ENCODE measurements around the gene DACH1.
"Not testable (repeated sequence)": the region's sequence is repeated elsewhere in the genome, so short reads cannot be mapped to it uniquely, and the experiment has no call there.

The DACH1 gene

DNA sequence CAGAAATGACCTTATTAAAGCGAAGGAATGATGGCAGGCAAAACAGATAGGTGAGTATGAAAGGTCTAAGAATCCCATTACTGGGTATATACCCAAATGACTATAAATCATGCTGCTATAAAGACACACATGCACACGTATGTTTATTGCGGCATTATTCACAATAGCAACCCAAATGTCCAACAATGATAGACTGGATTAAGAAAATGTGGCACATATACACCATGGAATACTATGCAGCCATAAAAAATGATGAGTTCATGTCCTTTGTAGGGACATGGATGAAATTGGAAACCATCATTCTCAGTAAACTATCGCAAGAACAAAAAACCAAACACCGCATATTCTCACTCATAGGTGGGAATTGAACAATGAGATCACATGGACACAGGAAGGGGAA, 29.4 kb downstream of the DACH1 start:
- H3K36me3 ChIP-seq (replicated peaks); H3K4me3 ChIP-seq; in situ Hi-C loops (cut with MboI; ENCODE audit: low sequenced_read_pairs); DNase-seq (ENCODE audit: low spot score in 2 of 2); H3K27me3 ChIP-seq (ENCODE audit: low read depth); H3K9me3 ChIP-seq: not testable (repeated sequence)
- H3K4me1 ChIP-seq = peaks cover 12% of the 10 kb centered on the region

DNA sequence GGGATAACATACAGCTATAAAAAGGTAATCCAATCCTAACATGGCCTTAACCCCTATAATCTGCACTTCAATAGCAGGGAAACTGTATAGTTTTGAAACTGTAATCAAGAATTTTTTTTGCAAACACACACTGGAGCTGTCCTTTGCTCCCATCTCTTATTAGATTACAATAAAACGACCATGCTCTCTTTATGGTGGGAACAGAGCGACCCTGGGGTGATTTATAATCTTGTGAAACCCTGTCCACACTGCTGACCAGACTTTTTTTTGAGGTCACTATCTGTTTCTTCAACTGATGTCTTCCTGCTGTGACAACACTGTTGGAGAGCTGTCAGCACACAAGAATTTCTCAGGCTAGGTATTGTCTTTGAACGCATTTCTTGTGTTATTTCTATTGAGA, 35.3 kb downstream of the DACH1 start:
- Histone ChIP-seq H3K27me3 (ENCODE audit: low read depth) (no peaks in the 10 kb centered on the region), H3K9me3 (no peaks in the 10 kb centered on the region), H3K36me3 (replicated peaks) (no peaks in the 10 kb centered on the region), H3K4me1 (peaks cover 53% of the 10 kb centered on the region), H3K4me3 (no peak overlapping the region)
- DNase-seq (ENCODE audit: low spot score in 2 of 2) = peak; percentile 23 to 53
- in situ Hi-C loops (cut with MboI; ENCODE audit: low sequenced_read_pairs) = no loop called here

GRCh38 chr13:71830736-71831135, 36.3 kb downstream of the DACH1 start:
- no peaks in the 10 kb centered on the region for H3K9me3 ChIP-seq
- no peak for DNase-seq (ENCODE audit: low spot score in 2 of 2)

DNA sequence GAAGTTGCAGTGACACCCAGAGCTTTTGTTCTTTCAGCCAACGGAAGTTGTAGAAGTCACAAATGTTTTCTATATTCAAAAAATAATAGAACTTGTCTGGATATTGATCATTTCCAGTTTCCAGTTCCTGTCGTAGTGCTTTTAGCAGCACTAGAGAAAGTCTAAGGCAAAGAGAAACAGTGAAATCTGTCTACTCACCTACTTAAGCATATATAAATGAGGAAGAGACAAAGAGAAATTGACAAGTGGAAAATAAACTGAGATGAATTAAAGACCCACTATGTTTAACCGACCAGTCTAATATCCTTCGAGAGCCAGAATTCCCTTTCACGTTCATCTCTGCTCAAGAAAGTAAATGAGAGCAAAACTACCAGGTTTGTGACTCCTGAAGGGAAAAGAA, 36.7 kb downstream of the DACH1 start:
- no peak for DNase-seq (ENCODE audit: low spot score in 2 of 2)
- no peaks in the 10 kb centered on the region for H3K27me3 ChIP-seq (ENCODE audit: low read depth)
- no peak overlapping the region for H3K4me3 ChIP-seq
- H3K36me3 ChIP-seq (replicated peaks) = no peaks in the 10 kb centered on the region
- in situ Hi-C loops (cut with MboI; ENCODE audit: low sequenced_read_pairs) = no loop called here
- H3K9me3 ChIP-seq = no peaks in the 10 kb centered on the region
- peaks cover 53% of the 10 kb centered on the region for H3K4me1 ChIP-seq

More at GRCh38 chr13:71830736-71831135, 36.3 kb downstream of the DACH1 start:
- H3K27me3 ChIP-seq (ENCODE audit: low read depth) = no peaks in the 10 kb centered on the region
- H3K4me1 ChIP-seq = peaks cover 53% of the 10 kb centered on the region
- H3K4me3 ChIP-seq = no peak overlapping the region
- in situ Hi-C loops (cut with MboI; ENCODE audit: low sequenced_read_pairs) = no loop called here
- no peaks in the 10 kb centered on the region for H3K36me3 ChIP-seq (replicated peaks)

GRCh38 chr13:71829547-71829946, 37.5 kb downstream of the DACH1 start:
- in situ Hi-C loops (cut with MboI; ENCODE audit: low sequenced_read_pairs) = no loop called here
- peaks cover 53% of the 10 kb centered on the region for H3K4me1 ChIP-seq
- H3K4me3 ChIP-seq = no peak overlapping the region
- no peaks in the 10 kb centered on the region for H3K27me3 ChIP-seq (ENCODE audit: low read depth)
- no peaks in the 10 kb centered on the region for H3K9me3 ChIP-seq
- peak in 1 of 2 experiments; percentile 22 for DNase-seq (ENCODE audit: low spot score in 2 of 2)
- no peaks in the 10 kb centered on the region for H3K36me3 ChIP-seq (replicated peaks)

DNA sequence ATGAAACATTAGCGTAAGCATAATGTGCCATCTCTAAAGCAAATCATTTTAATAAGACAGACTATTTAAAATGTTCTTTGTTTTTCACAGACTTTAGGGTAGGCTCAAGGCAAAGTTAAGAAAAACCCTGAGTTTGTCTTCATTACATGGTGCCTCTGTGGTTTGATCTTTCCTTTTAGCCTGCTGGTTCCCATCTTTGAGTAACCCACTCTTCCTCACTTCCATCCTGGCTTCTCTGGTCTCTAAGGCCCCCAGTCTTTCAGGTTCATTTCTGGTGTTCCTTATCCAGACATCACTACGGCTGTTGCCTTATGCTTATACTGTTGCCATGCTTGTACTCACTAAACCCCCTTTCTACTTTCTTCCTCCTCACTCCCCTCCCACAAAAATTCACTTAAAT, 38.4 kb downstream of the DACH1 start:
- Histone ChIP-seq H3K27me3 (ENCODE audit: low read depth) (no peaks in the 10 kb centered on the region), H3K36me3 (replicated peaks) (no peaks in the 10 kb centered on the region), H3K4me1 (peaks cover 53% of the 10 kb centered on the region), H3K9me3 (no peaks in the 10 kb centered on the region), H3K4me3 (no peak overlapping the region)
- peak in 1 of 2 experiments; percentile 15 for DNase-seq (ENCODE audit: low spot score in 2 of 2)
- in situ Hi-C loops (cut with MboI; ENCODE audit: low sequenced_read_pairs) = no loop called here

DNA sequence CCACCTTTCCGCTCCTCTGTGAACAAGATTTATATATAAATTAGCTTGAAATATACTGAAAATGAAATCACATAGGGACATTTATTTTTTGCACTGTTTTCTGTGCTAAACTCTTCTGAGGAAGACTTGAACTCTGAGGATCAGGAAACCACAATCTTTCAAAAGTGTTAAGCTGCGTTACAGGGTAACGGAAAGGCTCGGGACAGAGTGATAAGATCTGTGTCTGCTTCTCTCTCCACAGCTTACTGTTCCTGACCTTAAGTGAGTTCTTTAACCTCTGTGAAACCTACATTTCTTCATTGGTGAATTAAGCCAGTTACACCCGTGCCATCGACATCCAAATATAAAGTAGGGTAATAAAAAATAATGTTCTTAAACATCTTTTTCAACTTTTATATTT, 38.9 kb downstream of the DACH1 start:
- peak in 1 of 2 experiments; percentile 47 for DNase-seq (ENCODE audit: low spot score in 2 of 2)
- Histone ChIP-seq H3K9me3 (no peaks in the 10 kb centered on the region), H3K4me1 (peaks cover 53% of the 10 kb centered on the region), H3K27me3 (ENCODE audit: low read depth) (no peaks in the 10 kb centered on the region), H3K36me3 (replicated peaks) (no peaks in the 10 kb centered on the region), H3K4me3 (no peak overlapping the region)
- in situ Hi-C loops (cut with MboI; ENCODE audit: low sequenced_read_pairs) = no loop called here

DNA sequence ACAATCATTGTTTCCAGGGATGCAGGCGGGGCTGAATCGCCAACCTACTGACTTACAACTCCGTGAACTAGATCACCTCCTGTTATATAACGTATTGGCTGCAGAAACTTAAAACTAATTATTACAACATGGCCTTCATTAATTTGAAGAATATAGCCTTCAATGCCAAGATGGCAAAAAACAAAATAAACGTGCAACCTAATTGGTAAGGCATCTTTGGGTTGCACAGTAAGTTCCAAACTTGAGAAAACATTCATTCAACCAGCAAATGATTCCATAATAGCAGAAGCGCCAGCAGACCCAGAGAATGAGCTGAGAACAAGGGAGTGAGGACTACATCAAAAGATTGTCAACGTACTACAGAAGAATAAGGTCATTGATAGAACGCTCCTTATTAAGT, 39.8 kb downstream of the DACH1 start:
- Histone ChIP-seq H3K27me3 (ENCODE audit: low read depth) (no peaks in the 10 kb centered on the region), H3K9me3 (no peaks in the 10 kb centered on the region), H3K4me3 (no peak overlapping the region), H3K36me3 (replicated peaks) (no peaks in the 10 kb centered on the region), H3K4me1 (peaks cover 50% of the 10 kb centered on the region)
- no peak for DNase-seq (ENCODE audit: low spot score in 2 of 2)
- in situ Hi-C loops (cut with MboI; ENCODE audit: low sequenced_read_pairs) = no loop called here

DNA sequence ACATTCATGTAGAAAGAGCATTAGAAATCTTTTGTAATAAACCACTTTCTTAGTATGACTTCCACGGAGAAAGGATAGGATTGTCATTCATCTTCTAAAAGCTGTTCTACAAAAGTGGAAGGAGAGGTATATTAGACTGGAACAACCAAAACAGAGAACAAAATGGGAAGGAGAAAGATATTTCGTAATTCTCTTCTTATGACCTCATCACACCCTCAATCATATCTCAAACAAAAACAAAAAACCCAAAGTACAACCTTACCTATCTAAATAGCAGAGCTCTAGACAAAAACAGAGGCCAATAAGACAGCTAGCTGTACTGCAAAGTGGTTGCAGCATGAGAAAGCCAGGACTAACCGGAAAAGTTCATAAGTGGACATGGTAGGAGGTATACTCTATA, 46.3 kb downstream of the DACH1 start:
- no peaks in the 10 kb centered on the region for H3K36me3 ChIP-seq (replicated peaks)
- H3K4me1 ChIP-seq = no peaks in the 10 kb centered on the region
- H3K9me3 ChIP-seq = no peaks in the 10 kb centered on the region
- H3K4me3 ChIP-seq = no peak overlapping the region
- in situ Hi-C loops (cut with MboI; ENCODE audit: low sequenced_read_pairs) = no loop called here
- no peak for DNase-seq (ENCODE audit: low spot score in 2 of 2)
- no peaks in the 10 kb centered on the region for H3K27me3 ChIP-seq (ENCODE audit: low read depth)

- DNase-seq (ENCODE audit: low spot score in 2 of 2) = no peak
- Histone ChIP-seq H3K4me1 (no peaks in the 10 kb centered on the region; the same call in 1 of the 2 replicates), H3K4me3 (no peak overlapping the region), H3K27me3 (ENCODE audit: low read depth) (no peaks in the 10 kb centered on the region), H3K36me3 (replicated peaks) (no peaks in the 10 kb centered on the region), H3K9me3 (no peaks in the 10 kb centered on the region)
- in situ Hi-C loops (cut with MboI; ENCODE audit: low sequenced_read_pairs) = no loop called here
Measured at GRCh38 chr13:71817335-71817734, 49.7 kb downstream of the DACH1 start.

- Histone ChIP-seq H3K9me3 (no peaks in the 10 kb centered on the region), H3K27me3 (ENCODE audit: low read depth) (no peaks in the 10 kb centered on the region), H3K36me3 (replicated peaks) (no peaks in the 10 kb centered on the region), H3K4me3 (no peak overlapping the region), H3K4me1 (no peaks in the 10 kb centered on the region; the same call in 1 of the 2 replicates)
- in situ Hi-C loops (cut with MboI; ENCODE audit: low sequenced_read_pairs) = no loop called here
- no peak for DNase-seq (ENCODE audit: low spot score in 2 of 2)
Measured at GRCh38 chr13:71814806-71815360, 52.1 kb downstream of the DACH1 start.

GRCh38 chr13:71813187-71813586, 53.8 kb downstream of the DACH1 start:
- Histone ChIP-seq H3K9me3 (no peaks in the 10 kb centered on the region), H3K27me3 (ENCODE audit: low read depth) (no peaks in the 10 kb centered on the region), H3K4me3 (no peak overlapping the region), H3K4me1 (no peaks in the 10 kb centered on the region; the same call in 1 of the 2 replicates), H3K36me3 (replicated peaks) (no peaks in the 10 kb centered on the region)
- in situ Hi-C loops (cut with MboI; ENCODE audit: low sequenced_read_pairs) = no loop called here
- no peak for DNase-seq (ENCODE audit: low spot score in 2 of 2)

GRCh38 chr13:71811344-71811743, 55.7 kb downstream of the DACH1 start:
- H3K4me3 ChIP-seq = no peak overlapping the region
- in situ Hi-C loops (cut with MboI; ENCODE audit: low sequenced_read_pairs) = no loop called here
- H3K4me1 ChIP-seq = no peaks in the 10 kb centered on the region; the same call in 1 of the 2 replicates
- H3K27me3 ChIP-seq (ENCODE audit: low read depth) = no peaks in the 10 kb centered on the region
- H3K36me3 ChIP-seq (replicated peaks) = no peaks in the 10 kb centered on the region
- no peak for DNase-seq (ENCODE audit: low spot score in 2 of 2)
- no peaks in the 10 kb centered on the region for H3K9me3 ChIP-seq

DNA sequence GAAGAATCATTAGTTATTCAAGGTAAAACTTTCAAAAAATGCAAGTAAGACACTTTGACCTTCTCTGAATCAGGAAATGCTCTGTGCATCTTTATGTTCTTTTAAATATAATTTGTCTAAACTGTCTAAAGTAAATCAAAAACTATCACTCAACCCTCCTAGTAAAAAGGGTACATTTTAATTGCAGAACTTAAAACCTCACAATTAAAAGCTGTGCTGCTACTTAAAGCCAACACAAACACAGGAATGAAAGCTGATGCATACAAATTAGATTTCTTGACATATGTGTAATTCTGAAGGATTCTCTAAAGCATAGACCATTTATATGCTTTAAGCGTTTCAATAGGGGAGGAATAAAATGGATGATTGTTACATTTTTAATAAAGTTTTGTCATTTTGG, 58.3 kb downstream of the DACH1 start:
- no peaks in the 10 kb centered on the region for H3K9me3 ChIP-seq
- in situ Hi-C loops (cut with MboI; ENCODE audit: low sequenced_read_pairs) = no loop called here
- no peaks in the 10 kb centered on the region for H3K27me3 ChIP-seq (ENCODE audit: low read depth)
- no peak for DNase-seq (ENCODE audit: low spot score in 2 of 2)
- no peaks in the 10 kb centered on the region for H3K36me3 ChIP-seq (replicated peaks)
- no peak overlapping the region for H3K4me3 ChIP-seq
- H3K4me1 ChIP-seq = 0 out of 2 replicates have a peak, but pooled peaks cover under 1% of the 10 kb centered on the region

DNA sequence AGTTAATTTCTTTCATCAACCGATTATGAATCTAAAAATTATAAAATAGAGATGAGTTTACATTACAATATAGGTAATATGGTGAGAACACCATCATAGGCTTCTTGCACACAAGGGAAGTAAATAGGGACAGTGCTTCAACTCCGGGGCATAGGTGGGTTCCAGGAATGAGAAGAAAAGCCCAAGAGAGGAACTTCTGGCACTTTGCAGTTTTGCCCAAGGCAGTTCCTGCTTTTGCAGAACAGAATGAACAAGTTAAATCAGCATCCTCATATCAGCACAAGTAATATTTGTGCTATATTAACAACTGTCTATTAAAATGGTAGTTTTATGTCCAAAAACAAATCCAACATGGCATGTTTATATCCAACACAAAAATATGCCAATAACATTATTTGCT, 60.1 kb downstream of the DACH1 start:
- in situ Hi-C loops (cut with MboI; ENCODE audit: low sequenced_read_pairs) = no loop called here
- no peak for DNase-seq (ENCODE audit: low spot score in 2 of 2)
- H3K4me3 ChIP-seq = no peak overlapping the region
- H3K4me1 ChIP-seq = peaks cover 14% of the 10 kb centered on the region
- H3K9me3 ChIP-seq = no peaks in the 10 kb centered on the region
- no peaks in the 10 kb centered on the region for H3K27me3 ChIP-seq (ENCODE audit: low read depth)
- H3K36me3 ChIP-seq (replicated peaks) = no peaks in the 10 kb centered on the region

All from HAP-1 (cell line).